Endodermal cell (in vitro differentiated cells): ENCODE results near the gene LYPD3. TPM values are rescaled to one million over a fixed set of nuclear protein-coding genes. Genes with fewer than 3 reads are reported as not detected.
A peak's percentile ranks its signal among the peaks of the same experiment; 100 is the strongest.
"Not testable (repeated sequence)": the region's sequence is repeated elsewhere in the genome, so short reads cannot be mapped to it uniquely, and the experiment has no call there.

Source experiments
- DNase-seq: peaks from one replicate; pipeline ENCODE4 v3.0.0-alpha.2; 2017
- H3K27ac ChIP-seq: 2 replicates; pipeline ENCODE4 v1.5.1; 2013; ENCODE audit warnings: mild to moderate bottlenecking, low read depth, low read length, moderate library complexity
- H3K27me3 ChIP-seq: 2 replicates; pipeline ENCODE4 v1.6.1; 2013; ENCODE audit warnings: mild to moderate bottlenecking, low read length, moderate library complexity; ENCODE audit not compliant: insufficient read depth, control insufficient read depth, poor library complexity, severe bottlenecking
- H3K36me3 ChIP-seq: 2 replicates; pipeline ENCODE4 v1.7.0; 2013; ENCODE audit warnings: mild to moderate bottlenecking, low read length, moderate library complexity; ENCODE audit not compliant: control insufficient read depth, insufficient read depth
- H3K4me1 ChIP-seq: one replicate; pipeline ENCODE4 v1.7.0; 2013; ENCODE audit warnings: low read length; ENCODE audit not compliant: control insufficient read depth, insufficient read depth
- H3K4me3 ChIP-seq: 2 replicates; pipeline ENCODE4 v1.5.1; 2013; ENCODE audit warnings: mild to moderate bottlenecking, low read length, moderate library complexity
- H3K9ac ChIP-seq: 2 replicates; pipeline ENCODE4 v1.6.1; 2013; ENCODE audit warnings: mild to moderate bottlenecking, low read length, moderate library complexity; ENCODE audit not compliant: poor library complexity, severe bottlenecking; ENCODE audit errors: extremely low read depth
- H3K9me3 ChIP-seq: 2 replicates; pipeline ENCODE4 v1.6.1; 2013; ENCODE audit warnings: mild to moderate bottlenecking, low read length, moderate library complexity; ENCODE audit not compliant: control insufficient read depth
- H3K27ac Mint-ChIP-seq: 2 replicates; pipeline ENCODE4 v1.8.0; 2020; ENCODE audit warnings: mixed read lengths
- H3K27me3 Mint-ChIP-seq: 2 replicates; pipeline ENCODE4 v1.8.0; 2021; ENCODE audit warnings: mild to moderate bottlenecking, mixed read lengths; ENCODE audit not compliant: insufficient read depth
- H3K36me3 Mint-ChIP-seq: 2 replicates; pipeline ENCODE4 v1.8.0; 2020; ENCODE audit warnings: low read depth, mixed read lengths
- H3K4me1 Mint-ChIP-seq: 2 replicates; pipeline ENCODE4 v1.8.0; 2020; ENCODE audit warnings: mixed read lengths
- H3K4me3 Mint-ChIP-seq: 2 replicates; pipeline ENCODE4 v1.8.0; 2020; ENCODE audit warnings: mild to moderate bottlenecking, moderate library complexity, mixed read lengths
- H3K9me3 Mint-ChIP-seq: 2 replicates; pipeline ENCODE4 v1.8.0; 2020; ENCODE audit warnings: mild to moderate bottlenecking, mixed read lengths
- WGBS, 2 experiments: methylation state at CpG; one replicate each; pipeline versions ENCODE4 v1.1.5 to v1.1.7; 2013; ENCODE audit warnings: missing lambda C conversion rate in 2 of 2, mixed read lengths in 1 of 2; ENCODE audit not compliant: insufficient coverage in 1 of 2, insufficient read length in 1 of 2; 5-methylcytosine and 5-hydroxymethylcytosine counted together
- total RNA-seq, 2 donors: library from RNA; stranded (reverse); fragmentation: NEBNext Ultra II Directional in 1 of 2; extraction: Animal tissue kit (Norgen Biotek cat#: 25700) in 1 of 2; gene quantifications; 2 replicates in 1 of 2; 3 replicates in 1 of 2; pipeline ENCODE4 v1.2.1, GENCODE V29; 2021
- TF ChIP-seq, protein P1 (sequence below): fragments of 200-600 bp; sonication (generic); conservative IDR thresholded peaks from 2 replicates; pipeline ENCODE4 v1.5.0; 2021; ENCODE audit warnings: antibody characterized with exemption, mild to moderate bottlenecking

LYPD3 gene
- total RNA-seq, 2 donors from 2014 or later: 0.33 to 0.51 TPM

- TF ChIP-seq, protein P1, sequence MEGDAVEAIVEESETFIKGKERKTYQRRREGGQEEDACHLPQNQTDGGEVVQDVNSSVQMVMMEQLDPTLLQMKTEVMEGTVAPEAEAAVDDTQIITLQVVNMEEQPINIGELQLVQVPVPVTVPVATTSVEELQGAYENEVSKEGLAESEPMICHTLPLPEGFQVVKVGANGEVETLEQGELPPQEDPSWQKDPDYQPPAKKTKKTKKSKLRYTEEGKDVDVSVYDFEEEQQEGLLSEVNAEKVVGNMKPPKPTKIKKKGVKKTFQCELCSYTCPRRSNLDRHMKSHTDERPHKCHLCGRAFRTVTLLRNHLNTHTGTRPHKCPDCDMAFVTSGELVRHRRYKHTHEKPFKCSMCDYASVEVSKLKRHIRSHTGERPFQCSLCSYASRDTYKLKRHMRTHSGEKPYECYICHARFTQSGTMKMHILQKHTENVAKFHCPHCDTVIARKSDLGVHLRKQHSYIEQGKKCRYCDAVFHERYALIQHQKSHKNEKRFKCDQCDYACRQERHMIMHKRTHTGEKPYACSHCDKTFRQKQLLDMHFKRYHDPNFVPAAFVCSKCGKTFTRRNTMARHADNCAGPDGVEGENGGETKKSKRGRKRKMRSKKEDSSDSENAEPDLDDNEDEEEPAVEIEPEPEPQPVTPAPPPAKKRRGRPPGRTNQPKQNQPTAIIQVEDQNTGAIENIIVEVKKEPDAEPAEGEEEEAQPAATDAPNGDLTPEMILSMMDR: peak; percentile 93
- no peak overlapping the region for H3K9ac ChIP-seq
- Mint-ChIP-seq H3K36me3 (no peaks in the 10 kb centered on the region), H3K27me3 (peaks cover 4% of the 10 kb centered on the region), H3K9me3 (peaks cover 8% of the 10 kb centered on the region), H3K4me1 (peaks cover 2% of the 10 kb centered on the region), H3K4me3 (no peak overlapping the region), H3K27ac (no peak overlapping the region)
- no peaks in the 10 kb centered on the region for H3K4me1 ChIP-seq
- WGBS, 2 experiments: 30 to 36% methylated on average over 12 to 14 of the region's 14 CpGs
- H3K27ac ChIP-seq: no peak overlapping the region
- H3K27me3 ChIP-seq: no peaks in the 10 kb centered on the region
- H3K9me3 ChIP-seq: no peaks in the 10 kb centered on the region
- peak; percentile 93 for DNase-seq
- no peak overlapping the region for H3K4me3 ChIP-seq
- H3K36me3 ChIP-seq: no peaks in the 10 kb centered on the region
These were observed 18.5 kb downstream of the LYPD3 start for GRCh38 chr19:43446746-43447489.

- H3K36me3 ChIP-seq: no peaks in the 10 kb centered on the region
- WGBS, 2 experiments: 83% methylated on average over 2 of the region's 2 CpGs; no CpG with 5 or more reads in 1 of the 2 experiments
- no peaks in the 10 kb centered on the region for H3K9me3 ChIP-seq
- DNase-seq: no peak
- Mint-ChIP-seq H3K36me3 (no peaks in the 10 kb centered on the region), H3K4me1 (peaks cover 2% of the 10 kb centered on the region), H3K9me3 (no peaks in the 10 kb centered on the region), H3K27me3 (peaks cover 6% of the 10 kb centered on the region), H3K4me3 (no peak overlapping the region), H3K27ac (no peak overlapping the region)
- H3K27me3 ChIP-seq: no peaks in the 10 kb centered on the region
- no peak overlapping the region for H3K4me3 ChIP-seq
- H3K4me1 ChIP-seq: no peaks in the 10 kb centered on the region
- no peak overlapping the region for H3K27ac ChIP-seq
- H3K9ac ChIP-seq: no peak overlapping the region
- TF ChIP-seq, protein P1: no peak
These were observed 20.0 kb downstream of the LYPD3 start for GRCh38 chr19:43445426-43445825.

DNA sequence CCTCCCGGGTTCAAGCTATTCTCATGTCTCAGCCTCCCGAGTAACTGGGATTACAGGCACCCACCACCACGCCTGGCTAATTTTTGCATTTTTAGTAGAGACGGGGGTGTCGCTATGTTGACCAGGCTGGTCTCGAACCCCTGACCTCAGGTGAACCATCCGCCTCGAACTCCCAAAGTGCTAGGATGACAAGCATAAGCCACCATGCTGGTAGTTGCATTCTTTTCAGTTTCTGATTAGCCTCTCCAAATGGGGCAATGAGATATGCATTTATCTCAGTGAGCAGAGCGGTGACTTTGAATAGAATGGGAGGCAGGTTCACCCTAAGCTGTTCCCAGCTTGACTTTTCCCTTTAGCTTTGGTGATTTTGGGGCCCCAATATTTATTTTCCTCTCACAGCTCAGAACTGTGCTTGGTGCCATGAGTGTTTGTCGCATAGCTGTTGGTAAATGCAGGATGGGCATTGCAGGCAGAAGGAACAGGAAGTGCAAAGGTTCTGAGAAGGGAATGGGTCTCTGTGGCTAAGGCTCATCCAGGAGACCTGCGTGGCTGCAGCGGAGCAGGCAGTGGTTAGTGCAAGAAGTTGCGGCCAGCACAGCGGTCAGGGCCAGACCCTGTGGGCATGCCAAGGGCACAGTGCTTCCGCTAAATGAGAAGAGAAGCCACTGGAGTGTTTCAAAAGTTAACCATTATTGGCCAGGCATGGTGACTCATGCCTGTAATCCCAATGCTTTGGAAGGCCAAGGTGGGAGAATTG is 20.7 kb downstream of the LYPD3 start:
- no peaks in the 10 kb centered on the region for H3K4me1 ChIP-seq
- no peaks in the 10 kb centered on the region for H3K36me3 Mint-ChIP-seq
- H3K9ac ChIP-seq: no peak overlapping the region
- 91 to 92% methylated on average over 14 to 15 of the region's 15 CpGs for WGBS, 2 experiments
- no peaks in the 10 kb centered on the region for H3K9me3 ChIP-seq
- peaks cover 2% of the 10 kb centered on the region for H3K4me1 Mint-ChIP-seq
- H3K9me3 Mint-ChIP-seq: no peaks in the 10 kb centered on the region
- H3K4me3 Mint-ChIP-seq: no peak overlapping the region
- no peak overlapping the region for H3K27ac ChIP-seq
- no peaks in the 10 kb centered on the region for H3K27me3 ChIP-seq
- peaks cover 6% of the 10 kb centered on the region for H3K27me3 Mint-ChIP-seq
- no peak overlapping the region for H3K27ac Mint-ChIP-seq
- TF ChIP-seq, protein P1: no peak
- no peak overlapping the region for H3K4me3 ChIP-seq
- DNase-seq: no peak
- no peaks in the 10 kb centered on the region for H3K36me3 ChIP-seq

GRCh38 chr19:43444091-43444490 is 21.3 kb downstream of the LYPD3 start:
- not testable (repeated sequence) for H3K4me1 ChIP-seq, H3K27ac ChIP-seq, H3K27me3 Mint-ChIP-seq

More at GRCh38 chr19:43444091-43444490, 21.3 kb downstream of the LYPD3 start:
- not testable (repeated sequence) for H3K27me3 ChIP-seq, H3K9ac ChIP-seq, H3K36me3 Mint-ChIP-seq, H3K9me3 Mint-ChIP-seq, H3K9me3 ChIP-seq, H3K4me3 Mint-ChIP-seq, H3K4me3 ChIP-seq, H3K27ac Mint-ChIP-seq, H3K36me3 ChIP-seq, DNase-seq, H3K4me1 Mint-ChIP-seq
- WGBS, 2 experiments: 92 to 97% methylated on average over 4 to 9 of the region's 9 CpGs
